C4-2B (cell line): Measurements from ENCODE around the gene LRRC2.

Experiments used
- ZFX ChIP-seq: fragments of 450-650 bp; IDR thresholded peaks from 2 replicates; pipeline ENCODE4 v1.6.1; 2017
- TF ChIP-seq, protein P1 (sequence below): fragments of 450-650 bp; conservative IDR thresholded peaks from 2 replicates; pipeline ENCODE4 v1.5.1; 2017; ENCODE audit warnings: mild to moderate bottlenecking

DNA sequence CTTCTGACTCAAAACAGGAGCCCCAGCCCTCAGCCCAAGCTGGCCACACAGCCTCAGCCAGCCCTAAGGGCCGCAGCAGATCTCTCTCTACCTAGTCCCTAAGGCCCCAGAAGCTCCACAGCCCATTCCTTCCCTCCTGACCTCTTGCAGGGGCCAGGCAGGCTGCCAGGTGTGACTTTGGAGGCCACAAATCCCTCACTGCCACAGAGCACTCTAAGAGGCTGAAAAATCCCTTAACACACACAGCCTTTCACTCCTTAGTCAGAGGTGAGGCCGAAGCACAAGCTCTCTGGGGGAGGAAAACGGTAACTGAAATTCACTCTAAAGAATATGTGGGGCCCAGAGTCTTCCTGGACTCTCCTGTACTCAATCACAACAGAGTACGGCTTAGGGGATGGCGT is 23.3 kb downstream of the LRRC2 start:
- TF ChIP-seq, protein P1, sequence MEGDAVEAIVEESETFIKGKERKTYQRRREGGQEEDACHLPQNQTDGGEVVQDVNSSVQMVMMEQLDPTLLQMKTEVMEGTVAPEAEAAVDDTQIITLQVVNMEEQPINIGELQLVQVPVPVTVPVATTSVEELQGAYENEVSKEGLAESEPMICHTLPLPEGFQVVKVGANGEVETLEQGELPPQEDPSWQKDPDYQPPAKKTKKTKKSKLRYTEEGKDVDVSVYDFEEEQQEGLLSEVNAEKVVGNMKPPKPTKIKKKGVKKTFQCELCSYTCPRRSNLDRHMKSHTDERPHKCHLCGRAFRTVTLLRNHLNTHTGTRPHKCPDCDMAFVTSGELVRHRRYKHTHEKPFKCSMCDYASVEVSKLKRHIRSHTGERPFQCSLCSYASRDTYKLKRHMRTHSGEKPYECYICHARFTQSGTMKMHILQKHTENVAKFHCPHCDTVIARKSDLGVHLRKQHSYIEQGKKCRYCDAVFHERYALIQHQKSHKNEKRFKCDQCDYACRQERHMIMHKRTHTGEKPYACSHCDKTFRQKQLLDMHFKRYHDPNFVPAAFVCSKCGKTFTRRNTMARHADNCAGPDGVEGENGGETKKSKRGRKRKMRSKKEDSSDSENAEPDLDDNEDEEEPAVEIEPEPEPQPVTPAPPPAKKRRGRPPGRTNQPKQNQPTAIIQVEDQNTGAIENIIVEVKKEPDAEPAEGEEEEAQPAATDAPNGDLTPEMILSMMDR: no peak
- TF ChIP-seq ZFX: no peak
